22Rv1 (cell line): ENCODE results near the gene SPATA13.
A peak's percentile ranks its signal among the peaks of the same experiment; 100 is the strongest.

ENCODE experiments used
- H3K27ac ChIP-seq: fragments of 450-650 bp; 2 replicates; pipeline ENCODE4 v1.5.1; 2017
- ZFX ChIP-seq: fragments of 450-650 bp; IDR thresholded peaks from 2 replicates; pipeline ENCODE4 v1.6.1; 2017; ENCODE audit warnings: antibody characterized with exemption, borderline replicate concordance
- TF ChIP-seq, protein P1 (sequence below): fragments of 450-650 bp; IDR thresholded peaks from 2 replicates; pipeline ENCODE4 v1.5.1; 2017; ENCODE audit warnings: mild to moderate bottlenecking

The SPATA13 gene

DNA sequence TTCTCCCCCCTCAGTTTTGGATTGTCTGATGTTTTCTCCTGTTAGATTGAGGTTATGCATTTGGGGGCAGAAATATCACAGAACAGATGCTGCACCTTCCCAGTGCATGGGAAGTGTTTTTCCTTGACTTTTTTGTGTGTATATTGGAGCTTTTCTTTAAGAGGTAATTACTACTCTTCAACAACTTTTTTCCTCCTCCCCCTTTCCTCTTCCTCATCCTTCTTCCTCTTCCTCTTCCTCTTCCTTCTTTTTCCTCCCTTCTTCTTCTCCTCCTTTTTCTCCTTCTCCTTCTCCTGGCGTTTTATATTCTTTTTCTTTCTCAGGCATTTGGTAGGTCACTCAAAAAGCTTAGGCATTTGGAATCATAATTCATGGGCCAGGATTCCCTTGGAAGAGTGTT, 18.1 kb upstream of the SPATA13 start:
- TF ChIP-seq, protein P1, sequence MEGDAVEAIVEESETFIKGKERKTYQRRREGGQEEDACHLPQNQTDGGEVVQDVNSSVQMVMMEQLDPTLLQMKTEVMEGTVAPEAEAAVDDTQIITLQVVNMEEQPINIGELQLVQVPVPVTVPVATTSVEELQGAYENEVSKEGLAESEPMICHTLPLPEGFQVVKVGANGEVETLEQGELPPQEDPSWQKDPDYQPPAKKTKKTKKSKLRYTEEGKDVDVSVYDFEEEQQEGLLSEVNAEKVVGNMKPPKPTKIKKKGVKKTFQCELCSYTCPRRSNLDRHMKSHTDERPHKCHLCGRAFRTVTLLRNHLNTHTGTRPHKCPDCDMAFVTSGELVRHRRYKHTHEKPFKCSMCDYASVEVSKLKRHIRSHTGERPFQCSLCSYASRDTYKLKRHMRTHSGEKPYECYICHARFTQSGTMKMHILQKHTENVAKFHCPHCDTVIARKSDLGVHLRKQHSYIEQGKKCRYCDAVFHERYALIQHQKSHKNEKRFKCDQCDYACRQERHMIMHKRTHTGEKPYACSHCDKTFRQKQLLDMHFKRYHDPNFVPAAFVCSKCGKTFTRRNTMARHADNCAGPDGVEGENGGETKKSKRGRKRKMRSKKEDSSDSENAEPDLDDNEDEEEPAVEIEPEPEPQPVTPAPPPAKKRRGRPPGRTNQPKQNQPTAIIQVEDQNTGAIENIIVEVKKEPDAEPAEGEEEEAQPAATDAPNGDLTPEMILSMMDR: no peak
- no peak for TF ChIP-seq ZFX
- H3K27ac ChIP-seq: no peak overlapping the region

DNA sequence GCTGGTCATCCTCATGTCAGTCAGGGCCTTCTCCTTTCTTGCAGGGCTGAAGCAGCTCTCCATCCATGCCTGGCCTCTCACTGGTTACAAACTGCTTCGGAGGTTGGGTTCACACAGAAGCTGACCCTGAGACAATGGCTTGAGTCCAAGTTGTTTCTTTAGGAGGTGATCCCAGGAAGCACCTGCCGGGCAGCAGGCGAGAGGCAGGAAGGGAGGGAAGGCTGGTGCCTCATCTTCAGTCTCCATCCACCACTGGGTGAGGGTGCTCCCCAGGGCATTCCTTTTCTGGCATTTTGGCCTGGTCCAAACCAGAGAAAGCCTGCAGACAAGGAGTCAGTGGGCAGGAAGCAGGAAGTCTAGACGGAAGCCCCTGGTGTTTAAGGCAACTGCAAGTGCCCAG, 17.6 kb upstream of the SPATA13 start:
- TF ChIP-seq, protein P1: no peak
- TF ChIP-seq ZFX: no peak
- H3K27ac ChIP-seq: no peak overlapping the region

DNA sequence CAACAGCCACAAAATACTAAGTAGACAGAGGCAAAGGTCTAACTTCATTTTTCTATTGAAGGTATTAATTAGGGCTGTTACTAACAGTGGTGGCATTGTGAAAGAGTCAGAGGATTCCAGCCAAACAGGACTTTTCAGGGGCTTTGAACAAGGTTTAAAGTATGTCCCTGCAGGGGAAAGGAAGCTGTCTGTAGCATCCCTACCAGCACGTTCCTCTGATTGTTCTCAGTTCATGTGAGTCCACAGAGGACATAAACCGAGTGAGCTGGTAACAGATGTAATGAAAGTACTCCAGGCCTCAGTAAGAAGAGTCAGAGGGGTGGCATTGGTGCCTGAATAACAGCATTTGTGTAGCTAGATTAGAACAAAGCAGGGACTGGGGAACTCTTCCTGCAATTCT, 15.3 kb upstream of the SPATA13 start:
- TF ChIP-seq, protein P1: no peak
- TF ChIP-seq ZFX: no peak

DNA sequence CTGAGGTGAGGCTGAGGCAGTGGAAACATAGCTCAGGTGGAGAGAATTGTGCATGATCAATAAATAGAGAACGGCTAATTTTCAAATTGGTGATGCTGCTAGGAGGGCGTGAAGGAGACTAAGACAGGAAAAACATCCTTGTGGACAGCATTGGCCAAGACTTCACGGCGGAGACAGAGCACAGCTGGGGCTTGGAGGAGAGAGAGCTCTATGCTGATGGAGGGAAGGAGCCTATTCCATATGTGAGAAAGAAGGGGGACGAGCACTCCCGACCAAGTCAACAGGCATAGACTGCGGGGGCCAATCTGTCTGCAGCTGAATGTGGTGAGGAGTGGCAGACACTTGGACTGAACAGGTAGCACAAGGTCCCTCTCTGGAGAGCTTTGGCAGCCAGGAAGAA, 14.8 kb upstream of the SPATA13 start:
- TF ChIP-seq, protein P1: no peak
- no peak for TF ChIP-seq ZFX
- H3K27ac ChIP-seq: no peak overlapping the region

More for the DNA sequence above, 15.3 kb upstream of the SPATA13 start:
- H3K27ac ChIP-seq: no peak overlapping the region

DNA sequence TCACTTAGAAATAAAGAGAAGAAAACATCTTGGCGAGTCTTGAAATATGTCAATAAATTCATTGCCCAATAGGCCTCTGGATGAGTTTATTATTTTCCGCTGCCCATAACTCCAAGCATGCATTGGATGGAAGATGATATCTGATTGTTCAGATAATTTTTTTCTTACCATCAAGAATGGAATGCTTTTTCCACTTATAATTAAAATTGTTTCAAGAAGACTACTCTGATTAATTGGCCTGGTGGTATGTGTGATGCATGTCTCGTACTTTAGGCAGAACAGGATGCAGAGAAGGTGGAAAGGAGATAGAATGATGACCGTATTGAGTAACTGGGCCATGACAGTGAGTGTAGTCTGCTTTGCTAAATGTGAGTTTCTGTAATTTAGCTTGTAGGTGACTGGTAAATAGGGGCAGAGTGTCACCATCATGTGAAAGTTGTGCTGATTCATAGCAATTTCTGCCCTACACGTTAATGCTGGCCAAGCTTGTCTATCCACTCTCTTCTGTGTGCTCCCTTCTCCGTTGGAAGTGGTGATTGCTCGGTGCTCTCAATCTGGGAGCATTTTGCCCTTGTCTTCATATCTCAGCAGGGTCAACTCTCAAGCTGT, 13.5 kb upstream of the SPATA13 start:
- TF ChIP-seq ZFX: no peak
- TF ChIP-seq, protein P1: no peak
- H3K27ac ChIP-seq: no peak overlapping the region

DNA sequence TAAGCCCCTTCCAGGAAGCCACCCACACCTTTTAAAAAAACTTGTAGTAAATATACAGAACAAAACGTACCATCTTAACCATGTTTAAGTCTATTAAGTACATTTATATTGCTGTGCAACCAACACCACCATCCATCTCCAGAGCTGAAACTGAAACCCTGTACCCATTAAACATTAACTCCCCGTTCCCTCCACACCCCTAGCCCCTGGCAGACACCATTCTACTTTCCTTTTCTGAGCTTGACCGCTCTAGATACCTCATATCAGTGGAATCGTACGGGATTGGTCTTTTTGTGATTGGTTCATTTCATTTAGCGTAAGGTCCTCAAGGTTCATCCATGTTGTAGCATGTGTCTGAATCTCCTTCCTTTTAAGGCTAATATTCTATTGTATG, 13.0 kb upstream of the SPATA13 start:
- TF ChIP-seq ZFX: no peak
- TF ChIP-seq, protein P1: no peak
- no peak overlapping the region for H3K27ac ChIP-seq

DNA sequence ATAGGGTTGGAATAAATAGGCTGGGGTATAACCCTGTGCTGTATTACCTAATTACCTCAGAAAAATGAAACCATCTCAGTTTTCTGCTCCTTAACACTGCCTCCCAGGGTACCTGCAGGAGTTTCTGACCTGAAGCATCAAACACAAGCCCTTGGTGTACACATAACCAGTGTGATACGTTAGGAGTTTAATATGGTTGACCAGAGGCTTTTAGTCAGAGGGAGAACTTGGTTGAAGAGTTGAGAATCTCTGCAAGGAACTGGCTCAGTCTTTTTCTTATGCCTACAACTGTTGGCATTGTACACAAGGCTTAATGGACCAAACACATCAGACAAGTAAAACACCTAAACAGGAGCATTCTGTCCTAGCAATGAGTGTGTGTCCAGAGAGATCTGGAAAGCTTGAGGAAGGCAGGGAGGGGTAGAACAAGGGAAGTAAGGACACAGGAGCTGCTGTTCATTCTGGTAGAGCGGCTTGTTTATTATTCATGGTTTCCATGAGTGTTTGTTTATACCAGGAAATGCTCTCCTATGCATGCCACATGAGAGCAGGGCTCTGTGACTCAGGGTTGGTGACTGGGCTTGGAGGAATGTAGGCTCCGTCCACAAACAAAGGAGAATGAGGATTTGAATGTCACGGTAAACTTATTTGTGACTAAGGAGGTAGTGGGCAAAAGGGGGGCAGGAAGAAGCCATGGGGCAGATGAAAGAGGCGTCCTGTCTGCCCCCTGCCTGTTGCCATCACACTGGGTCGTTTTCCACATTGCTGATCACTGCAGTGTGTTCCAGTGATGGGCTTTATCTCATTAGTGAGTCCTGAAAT, 11.9 kb upstream of the SPATA13 start:
- no peak for TF ChIP-seq ZFX
- TF ChIP-seq, protein P1: no peak

More for the DNA sequence above, 11.9 kb upstream of the SPATA13 start:
- H3K27ac ChIP-seq: 0 out of 2 replicates have a peak overlapping the region, but pooled peaks have one; percentile 12
